SH-SY5Y (cell line): ENCODE measurements around the gene LSM12.

Experiments
- GATA2 ChIP-seq: IDR thresholded peaks from 2 replicates; pipeline ENCODE4 v1.6.1; 2011; ENCODE audit warnings: mild to moderate bottlenecking, low read depth, low read length
- GATA3 ChIP-seq: IDR thresholded peaks from 2 replicates; pipeline ENCODE4 v1.6.1; 2011; ENCODE audit warnings: low read depth, mild to moderate bottlenecking, low read length, moderate library complexity

The LSM12 gene

GRCh38 chr17:44066204-44066930 is at the start of gene LSM12:
TSS of gene LSM12 (minus strand) at chr17:44066671. CDS start at chr17:44066587, 84 bp downstream.
- TF ChIP-seq GATA2 (no peak), GATA3 (no peak)

DNA sequence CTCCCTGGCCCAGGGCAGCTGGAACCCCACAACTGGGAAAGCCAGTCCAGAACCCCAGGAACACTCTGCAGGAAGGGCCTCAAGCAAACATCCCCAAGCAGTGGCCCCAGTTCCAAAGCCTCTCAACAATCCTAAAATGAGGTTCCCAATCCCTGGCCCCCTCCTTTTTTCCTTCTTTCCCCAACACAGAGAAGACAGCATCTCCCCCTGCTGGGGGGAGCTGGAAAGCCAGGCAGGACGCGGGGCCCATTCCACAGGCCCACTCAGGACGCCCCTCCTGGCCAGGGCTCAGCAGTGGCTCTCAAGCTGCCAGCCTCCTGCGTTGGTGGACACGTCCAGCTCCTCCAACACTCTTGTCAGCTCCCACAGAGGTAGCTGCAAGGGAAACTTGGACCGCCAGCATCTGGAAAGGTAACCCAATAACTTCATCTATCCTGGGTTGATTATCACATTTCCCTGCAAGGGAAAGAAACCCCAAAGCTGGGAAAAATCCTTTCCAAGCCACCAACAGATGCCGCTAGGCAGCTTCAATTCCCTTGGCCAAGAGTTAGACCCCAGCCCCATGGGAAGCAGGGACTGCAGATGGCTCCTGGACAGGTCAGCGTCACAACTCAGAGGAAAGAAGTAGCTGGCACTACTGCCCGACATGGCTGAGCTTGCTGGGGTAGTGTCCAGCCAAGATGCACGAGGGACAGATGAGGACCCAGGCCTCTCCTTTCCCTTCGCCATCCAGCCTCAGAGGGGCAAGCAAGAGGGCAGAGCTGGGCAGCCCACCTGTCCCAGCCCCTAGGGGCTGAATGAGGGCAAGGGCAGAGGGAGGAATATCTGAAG is 49.3 kb upstream of the LSM12 start:
- TF ChIP-seq GATA2 (no peak), GATA3 (no peak)

GRCh38 chr17:44113868-44114840 is 47.7 kb upstream of the LSM12 start:
- no peak for TF ChIP-seq GATA3
- TF ChIP-seq GATA2, result no peak

GRCh38 chr17:44113382-44113781 is 46.9 kb upstream of the LSM12 start:
- TF ChIP-seq GATA2 (no peak), GATA3 (no peak)

DNA sequence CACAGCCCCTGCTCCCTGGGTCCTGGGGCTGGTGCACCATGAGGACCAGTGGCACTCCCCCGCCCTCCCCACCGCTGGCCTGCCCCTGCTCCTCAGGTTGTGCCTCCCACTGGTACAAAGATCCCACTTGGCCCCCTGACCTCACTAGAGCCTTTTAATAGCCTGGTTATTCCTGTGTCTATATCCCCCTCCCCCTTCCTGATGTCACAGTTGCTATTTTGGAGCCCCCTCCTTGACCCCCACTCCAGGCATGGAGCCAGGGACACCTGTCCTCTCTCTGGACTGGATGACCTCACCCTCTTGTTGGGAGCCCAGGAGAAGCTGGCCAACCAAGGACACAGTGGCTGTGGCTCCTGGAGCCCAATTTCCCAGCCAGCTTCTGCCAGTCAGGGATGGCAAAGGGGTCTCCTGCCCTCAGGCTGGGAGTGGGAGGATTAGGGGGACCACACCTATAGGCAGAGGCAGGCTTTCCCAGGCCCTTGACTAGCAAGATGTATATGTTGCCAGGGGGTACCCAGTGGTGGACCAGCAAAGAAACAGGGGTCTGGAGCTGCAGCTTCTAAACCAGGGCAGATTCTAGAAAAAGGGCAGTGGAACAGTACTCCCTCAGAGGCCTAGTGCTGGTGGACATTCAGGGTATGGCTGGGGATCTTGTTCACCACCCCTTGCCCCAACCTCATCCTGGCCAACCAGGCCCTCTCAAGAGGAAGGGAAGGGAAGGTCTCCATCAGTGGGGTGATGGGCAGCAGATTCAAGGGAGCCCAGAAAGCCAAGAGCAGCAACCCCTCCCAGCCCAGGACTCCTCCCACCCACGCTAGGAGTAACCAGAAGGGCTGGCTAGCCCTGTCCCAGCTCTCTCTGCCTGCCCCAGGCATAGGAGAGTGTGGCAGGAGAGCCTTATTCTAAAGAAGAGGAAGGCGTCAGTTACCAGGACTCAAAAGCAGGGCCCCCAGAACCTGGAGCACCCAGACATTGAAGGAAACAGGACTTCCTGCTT is 46.1 kb upstream of the LSM12 start:
- TF ChIP-seq GATA3 (no peak), GATA2 (no peak)

GRCh38 chr17:44111777-44112176 is 45.3 kb upstream of the LSM12 start:
- TF ChIP-seq GATA3, result no peak
- no peak for TF ChIP-seq GATA2

GRCh38 chr17:44110823-44111633 is 44.6 kb upstream of the LSM12 start:
- TF ChIP-seq GATA2, result no peak
- TF ChIP-seq GATA3, result no peak

DNA sequence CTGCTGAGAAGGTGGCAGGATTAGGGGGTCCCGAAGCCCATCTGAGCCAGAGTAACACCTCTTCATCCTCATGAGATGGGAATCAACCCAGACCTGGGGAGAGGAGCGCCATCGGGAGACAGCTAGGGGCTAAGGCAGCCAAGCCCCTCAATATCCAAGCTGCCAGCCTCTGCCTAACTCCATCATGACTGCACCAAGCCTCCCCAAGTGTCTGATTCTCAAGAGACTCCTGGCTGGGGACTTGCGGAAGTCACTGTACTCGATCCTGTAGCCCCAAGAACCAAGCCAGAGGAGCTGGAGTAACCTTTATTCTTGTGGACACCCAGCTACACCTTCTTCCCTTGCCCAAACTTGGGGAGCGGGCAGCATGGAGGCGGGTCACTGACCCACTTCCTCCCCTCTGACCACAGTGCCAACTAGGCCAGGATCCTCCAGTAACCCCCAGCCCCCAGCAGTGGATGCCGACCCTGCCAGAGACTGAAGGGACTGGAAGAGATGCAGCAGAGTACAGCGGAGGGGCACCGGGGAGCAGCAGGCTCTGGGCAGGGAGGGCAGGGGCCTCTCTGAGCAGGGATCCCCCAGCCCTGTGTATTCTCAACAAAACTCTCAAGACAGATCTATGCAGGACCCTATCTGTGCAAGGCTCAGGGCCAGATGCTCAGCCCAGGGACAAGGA is 43.7 kb upstream of the LSM12 start:
- TF ChIP-seq GATA2 (no peak), GATA3 (no peak)

DNA sequence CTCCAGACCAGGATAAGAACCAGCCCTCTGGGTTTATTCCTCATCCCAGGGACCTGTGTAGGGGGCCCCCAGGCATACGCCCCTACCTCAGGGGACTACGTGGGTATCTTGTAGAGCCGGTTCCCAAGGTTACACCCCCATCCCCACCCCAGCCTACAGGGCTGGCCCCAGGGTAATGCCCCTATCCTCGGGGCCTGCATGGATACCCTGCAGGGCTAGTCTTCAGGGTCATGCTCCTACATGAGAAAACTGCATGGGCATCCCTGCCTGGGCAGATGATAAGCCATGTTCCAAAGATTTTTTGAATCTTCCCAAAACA is 42.8 kb upstream of the LSM12 start:
- TF ChIP-seq GATA2, result no peak
- no peak for TF ChIP-seq GATA3

GRCh38 chr17:44108440-44109311 is 42.2 kb upstream of the LSM12 start:
- TF ChIP-seq GATA2, result no peak
- TF ChIP-seq GATA3, result no peak

- no peak for TF ChIP-seq GATA3
- no peak for TF ChIP-seq GATA2
Measured at GRCh38 chr17:44106801-44107200, 40.3 kb upstream of the LSM12 start.
